Measurements from ENCODE around the gene CLDN3. TPM values are rescaled to one million over a fixed set of nuclear protein-coding genes. Genes with fewer than 3 reads are reported as not detected.
"Not testable (repeated sequence)": the region's sequence is repeated elsewhere in the genome, so short reads cannot be mapped to it uniquely, and the experiment has no call there.

Gene CLDN3
- total RNA-seq, 2 experiments from 2014 or later, result not detected

DNA sequence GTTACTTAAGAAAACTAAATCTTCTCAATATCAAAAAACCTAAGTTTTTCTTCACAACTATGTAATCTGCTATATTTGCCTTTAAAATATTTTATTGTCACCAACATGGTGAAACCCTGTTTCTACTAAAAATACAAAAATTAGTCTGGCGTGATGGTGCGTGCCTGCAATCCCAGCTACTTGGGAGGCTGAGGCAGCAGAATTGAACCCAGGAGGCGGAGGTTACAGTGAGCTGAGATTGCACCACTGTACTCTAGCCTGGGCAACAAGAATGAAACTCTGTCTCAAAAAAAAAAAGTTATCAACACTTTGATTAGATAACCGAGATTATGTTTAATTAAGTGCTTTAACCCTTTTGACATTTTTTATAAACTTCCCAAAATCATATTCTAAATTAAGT lies 32.4 kb upstream of the CLDN3 start:
- Histone ChIP-seq H3K4me1 (ENCODE audit: insufficient read depth, low read length, poor library complexity, severe bottlenecking) (no peaks in the 10 kb centered on the region), H3K4me2 (ENCODE audit: low read length) (no peak overlapping the region), H3K9me2 (ENCODE audit: insufficient read depth, low read length) (no peaks in the 10 kb centered on the region), H3K79me2 (ENCODE audit: insufficient read depth, low read depth, low read length) (no peaks in the 10 kb centered on the region), H4K20me1 (ENCODE audit: insufficient read depth, low read length) (no peaks in the 10 kb centered on the region), H2AFZ (ENCODE audit: low read length) (no peak overlapping the region), H3K9me3 (ENCODE audit: low read length) (no peaks in the 10 kb centered on the region), H3K4me3 (ENCODE audit: low read depth, low read length, poor library complexity, severe bottlenecking) (no peak overlapping the region), H3K27ac (ENCODE audit: low read depth, low read length, poor library complexity, severe bottlenecking) (no peak overlapping the region), H3K36me3 (ENCODE audit: insufficient read depth, low read length) (no peaks in the 10 kb centered on the region)
- ChIA-PET POLR2A (no interaction called here), CTCF (ENCODE audit: unreplicated experiment) (no interaction called here)
- no peak for DNase-seq (ENCODE audit: low spot score)
- BruUV-seq (replicated peaks), result no TSS peak
- intact Hi-C loops (cut with micrococcal nuclease; ENCODE audit: unreplicated experiment), result no loop called here
- TF ChIP-seq, protein P1, sequence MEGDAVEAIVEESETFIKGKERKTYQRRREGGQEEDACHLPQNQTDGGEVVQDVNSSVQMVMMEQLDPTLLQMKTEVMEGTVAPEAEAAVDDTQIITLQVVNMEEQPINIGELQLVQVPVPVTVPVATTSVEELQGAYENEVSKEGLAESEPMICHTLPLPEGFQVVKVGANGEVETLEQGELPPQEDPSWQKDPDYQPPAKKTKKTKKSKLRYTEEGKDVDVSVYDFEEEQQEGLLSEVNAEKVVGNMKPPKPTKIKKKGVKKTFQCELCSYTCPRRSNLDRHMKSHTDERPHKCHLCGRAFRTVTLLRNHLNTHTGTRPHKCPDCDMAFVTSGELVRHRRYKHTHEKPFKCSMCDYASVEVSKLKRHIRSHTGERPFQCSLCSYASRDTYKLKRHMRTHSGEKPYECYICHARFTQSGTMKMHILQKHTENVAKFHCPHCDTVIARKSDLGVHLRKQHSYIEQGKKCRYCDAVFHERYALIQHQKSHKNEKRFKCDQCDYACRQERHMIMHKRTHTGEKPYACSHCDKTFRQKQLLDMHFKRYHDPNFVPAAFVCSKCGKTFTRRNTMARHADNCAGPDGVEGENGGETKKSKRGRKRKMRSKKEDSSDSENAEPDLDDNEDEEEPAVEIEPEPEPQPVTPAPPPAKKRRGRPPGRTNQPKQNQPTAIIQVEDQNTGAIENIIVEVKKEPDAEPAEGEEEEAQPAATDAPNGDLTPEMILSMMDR (conservative IDR thresholded peaks at IDR 0.05; ENCODE audit: low read length), result no peak
- TF ChIP-seq EZH2phosphoT487 (IDR thresholded peaks at IDR 0.05; ENCODE audit: borderline replicate concordance, low read depth, low read length), result no peak

DNA sequence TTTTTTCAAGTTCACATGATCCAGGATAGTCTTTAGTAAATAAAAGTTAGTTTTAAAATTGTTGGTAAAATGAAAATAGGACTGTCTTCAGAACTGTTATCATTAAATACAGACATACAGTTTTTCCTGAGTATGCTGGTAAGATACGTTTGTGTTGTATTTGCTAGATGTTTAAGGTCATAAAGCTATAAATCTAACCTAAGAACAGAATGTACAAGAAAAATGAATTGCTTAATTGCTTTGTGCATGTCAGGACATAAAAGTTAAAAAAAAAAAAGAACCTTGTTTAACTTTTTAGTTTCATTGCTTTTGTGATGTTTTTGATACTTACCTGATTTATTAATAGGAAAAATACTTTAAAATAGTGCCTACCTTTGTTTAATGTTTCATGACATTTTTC lies 31.5 kb upstream of the CLDN3 start:
- no peak overlapping the region for H3K27ac ChIP-seq (ENCODE audit: low read depth, low read length, poor library complexity, severe bottlenecking)
- no peaks in the 10 kb centered on the region for H3K9me3 ChIP-seq (ENCODE audit: low read length)
- no peak overlapping the region for H3K4me3 ChIP-seq (ENCODE audit: low read depth, low read length, poor library complexity, severe bottlenecking)
- H3K4me2 ChIP-seq (ENCODE audit: low read length), result no peak overlapping the region
- no peak for TF ChIP-seq EZH2phosphoT487 (IDR thresholded peaks at IDR 0.05; ENCODE audit: borderline replicate concordance, low read depth, low read length)
- TF ChIP-seq, protein P1 (conservative IDR thresholded peaks at IDR 0.05; ENCODE audit: low read length), result no peak
- no peaks in the 10 kb centered on the region for H3K36me3 ChIP-seq (ENCODE audit: insufficient read depth, low read length)
- DNase-seq (ENCODE audit: low spot score), result no peak
- H3K9me2 ChIP-seq (ENCODE audit: insufficient read depth, low read length), result no peaks in the 10 kb centered on the region
- H4K20me1 ChIP-seq (ENCODE audit: insufficient read depth, low read length), result no peaks in the 10 kb centered on the region
- no TSS peak for BruUV-seq (replicated peaks)
- no peak overlapping the region for H2AFZ ChIP-seq (ENCODE audit: low read length)
- H3K4me1 ChIP-seq (ENCODE audit: insufficient read depth, low read length, poor library complexity, severe bottlenecking), result no peaks in the 10 kb centered on the region
- intact Hi-C loops (cut with micrococcal nuclease; ENCODE audit: unreplicated experiment), result no loop called here
- ChIA-PET POLR2A (interaction anchor here (1.2 kb wide), 1 partner anchor 41 kb away, joined by 4 read pairs; the partner anchor contains the start of gene METTL27), CTCF (ENCODE audit: unreplicated experiment) (no interaction called here)
- H3K79me2 ChIP-seq (ENCODE audit: insufficient read depth, low read depth, low read length), result no peaks in the 10 kb centered on the region

DNA sequence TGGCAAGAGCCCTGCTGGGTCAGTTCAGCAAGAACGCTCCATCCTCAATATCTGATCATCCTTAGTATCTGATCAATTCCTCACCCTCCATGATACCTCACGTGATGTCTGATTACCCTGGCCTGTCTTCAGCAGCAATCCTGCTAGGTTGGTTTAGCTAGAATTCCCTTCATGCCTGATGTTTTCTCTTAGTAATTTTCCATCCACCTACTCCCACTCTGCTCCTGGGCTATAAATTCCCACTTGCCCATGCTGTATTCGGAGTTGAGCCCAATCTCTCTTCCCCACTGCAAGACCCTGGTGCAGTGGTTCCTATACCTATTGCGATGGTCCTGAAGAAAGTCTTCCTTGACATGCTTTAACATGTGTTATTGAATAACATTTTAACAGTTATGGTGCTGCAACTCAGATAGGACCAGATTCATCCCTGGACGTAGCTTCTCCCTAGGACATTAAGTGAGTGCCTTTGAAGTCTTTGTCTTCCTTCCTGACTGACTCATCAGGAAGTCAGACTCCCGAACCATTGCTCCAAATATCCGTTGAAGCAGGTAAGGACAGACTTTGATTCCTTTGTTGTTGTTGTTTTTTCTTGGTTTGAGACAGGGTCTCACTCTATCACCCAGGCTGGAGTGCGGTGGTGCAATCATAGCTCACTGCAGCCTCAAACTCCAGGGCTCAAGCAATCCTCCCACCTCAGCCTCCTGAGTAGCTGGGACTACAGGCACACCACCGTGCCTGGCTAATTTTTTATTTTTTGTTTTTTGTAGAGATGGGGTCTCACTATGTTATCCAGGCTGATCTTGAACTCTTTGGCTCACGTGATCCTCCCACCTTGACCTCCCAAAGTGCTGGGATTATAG lies 29.4 kb upstream of the CLDN3 start:
- Histone ChIP-seq H4K20me1 (ENCODE audit: insufficient read depth, low read length) (no peaks in the 10 kb centered on the region), H3K27ac (ENCODE audit: low read depth, low read length, poor library complexity, severe bottlenecking) (no peak overlapping the region), H3K9me2 (ENCODE audit: insufficient read depth, low read length) (no peaks in the 10 kb centered on the region), H3K4me2 (ENCODE audit: low read length) (no peak overlapping the region), H3K9me3 (ENCODE audit: low read length) (no peaks in the 10 kb centered on the region), H3K4me3 (ENCODE audit: low read depth, low read length, poor library complexity, severe bottlenecking) (no peak overlapping the region), H2AFZ (ENCODE audit: low read length) (no peak overlapping the region), H3K79me2 (ENCODE audit: insufficient read depth, low read depth, low read length) (no peaks in the 10 kb centered on the region), H3K36me3 (ENCODE audit: insufficient read depth, low read length) (no peaks in the 10 kb centered on the region), H3K4me1 (ENCODE audit: insufficient read depth, low read length, poor library complexity, severe bottlenecking) (no peaks in the 10 kb centered on the region)
- TF ChIP-seq EZH2phosphoT487 (IDR thresholded peaks at IDR 0.05; ENCODE audit: borderline replicate concordance, low read depth, low read length), result no peak
- TF ChIP-seq, protein P1 (conservative IDR thresholded peaks at IDR 0.05; ENCODE audit: low read length), result no peak
- BruUV-seq (replicated peaks), result no TSS peak
- DNase-seq (ENCODE audit: low spot score), result no peak
- intact Hi-C loops (cut with micrococcal nuclease; ENCODE audit: unreplicated experiment), result no loop called here
- ChIA-PET POLR2A (no interaction called here), CTCF (ENCODE audit: unreplicated experiment) (no interaction called here)

DNA sequence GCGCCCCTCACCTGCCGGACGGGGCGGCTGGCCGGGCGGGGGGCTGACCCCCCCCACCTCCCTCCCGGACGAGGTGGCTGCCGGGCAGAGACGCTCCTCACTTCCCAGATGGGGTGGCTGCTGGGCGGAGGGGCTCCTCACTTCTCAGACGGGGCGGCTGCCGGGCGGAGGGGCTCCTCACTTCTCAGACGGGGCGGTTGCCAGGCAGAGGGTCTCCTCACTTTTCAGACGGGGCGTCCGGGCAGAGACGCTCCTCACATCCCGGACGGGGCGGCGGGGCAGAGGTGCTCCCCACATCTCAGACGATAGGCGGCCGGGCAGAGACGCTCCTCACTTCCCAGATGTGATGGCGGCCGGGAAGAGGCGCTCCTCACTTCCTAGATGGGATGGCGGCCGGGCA lies 27.1 kb upstream of the CLDN3 start:
- H3K27ac ChIP-seq (ENCODE audit: low read depth, low read length, poor library complexity, severe bottlenecking); CTCF ChIA-PET (ENCODE audit: unreplicated experiment); H3K4me2 ChIP-seq (ENCODE audit: low read length); H3K36me3 ChIP-seq (ENCODE audit: insufficient read depth, low read length); H3K4me1 ChIP-seq (ENCODE audit: insufficient read depth, low read length, poor library complexity, severe bottlenecking); H3K9me3 ChIP-seq (ENCODE audit: low read length); POLR2A ChIA-PET; intact Hi-C loops (cut with micrococcal nuclease; ENCODE audit: unreplicated experiment); H3K4me3 ChIP-seq (ENCODE audit: low read depth, low read length, poor library complexity, severe bottlenecking); H3K9me2 ChIP-seq (ENCODE audit: insufficient read depth, low read length); DNase-seq (ENCODE audit: low spot score); H3K79me2 ChIP-seq (ENCODE audit: insufficient read depth, low read depth, low read length); BruUV-seq (replicated peaks); H2AFZ ChIP-seq (ENCODE audit: low read length); H4K20me1 ChIP-seq (ENCODE audit: insufficient read depth, low read length): not testable (repeated sequence)
